NCI-H774 (cell line): ENCODE results near the gene ECE1.
"Not testable (repeated sequence)": the region's sequence is repeated elsewhere in the genome, so short reads cannot be mapped to it uniquely, and the experiment has no call there.

Experiments
- DNase-seq: peaks from one replicate; lab custom pipeline; 2025; lab: John Stamatoyannopoulos, UW

The ECE1 gene

GRCh38 chr1:21291184-21291583 is 921 bp upstream of the ECE1 start:
- no peak for DNase-seq

- DNase-seq, result no peak
Observed at GRCh38 chr1:21290546-21290944, 282 bp upstream of the ECE1 start.

GRCh38 chr1:21289127-21289526 is 1.1 kb downstream of the ECE1 start:
- DNase-seq, result no peak

- no peak for DNase-seq
Observed at GRCh38 chr1:21287905-21288514, 2.3 kb downstream of the ECE1 start.

GRCh38 chr1:21285386-21285785 is 4.9 kb downstream of the ECE1 start:
- DNase-seq, result not testable (repeated sequence)

GRCh38 chr1:21285055-21285372 is 5.2 kb downstream of the ECE1 start:
- no peak for DNase-seq

GRCh38 chr1:21284206-21285054 is 5.8 kb downstream of the ECE1 start:
- no peak for DNase-seq

GRCh38 chr1:21283524-21283923 is 6.7 kb downstream of the ECE1 start:
- no peak for DNase-seq

GRCh38 chr1:21282020-21282419 is 8.2 kb downstream of the ECE1 start:
- not testable (repeated sequence) for DNase-seq

- DNase-seq, result no peak
Observed at GRCh38 chr1:21280482-21280881, 9.8 kb downstream of the ECE1 start.

- no peak for DNase-seq
Observed at GRCh38 chr1:21280011-21280471, 10.2 kb downstream of the ECE1 start.

- DNase-seq, result no peak
Observed at GRCh38 chr1:21278860-21279845, 11.1 kb downstream of the ECE1 start.

GRCh38 chr1:21278208-21278859 is 11.9 kb downstream of the ECE1 start:
- DNase-seq, result no peak

- no peak for DNase-seq
Observed at GRCh38 chr1:21277180-21277579, 13.1 kb downstream of the ECE1 start.

- DNase-seq, result no peak
Observed at GRCh38 chr1:21272540-21272939, 17.7 kb downstream of the ECE1 start.

- DNase-seq, result no peak
Observed at GRCh38 chr1:21271550-21271949, 18.7 kb downstream of the ECE1 start.

- DNase-seq, result no peak
Observed at GRCh38 chr1:21270086-21270689, 20.1 kb downstream of the ECE1 start.

- no peak for DNase-seq
Observed at GRCh38 chr1:21269461-21270085, 20.7 kb downstream of the ECE1 start.

- peak; percentile 52 for DNase-seq
Observed at GRCh38 chr1:21268281-21269239, 21.7 kb downstream of the ECE1 start.
